ENCODE data around the gene LILRB4.
"Not testable (repeated sequence)": the region's sequence is repeated elsewhere in the genome, so short reads cannot be mapped to it uniquely, and the experiment has no call there.

Gene LILRB4

DNA sequence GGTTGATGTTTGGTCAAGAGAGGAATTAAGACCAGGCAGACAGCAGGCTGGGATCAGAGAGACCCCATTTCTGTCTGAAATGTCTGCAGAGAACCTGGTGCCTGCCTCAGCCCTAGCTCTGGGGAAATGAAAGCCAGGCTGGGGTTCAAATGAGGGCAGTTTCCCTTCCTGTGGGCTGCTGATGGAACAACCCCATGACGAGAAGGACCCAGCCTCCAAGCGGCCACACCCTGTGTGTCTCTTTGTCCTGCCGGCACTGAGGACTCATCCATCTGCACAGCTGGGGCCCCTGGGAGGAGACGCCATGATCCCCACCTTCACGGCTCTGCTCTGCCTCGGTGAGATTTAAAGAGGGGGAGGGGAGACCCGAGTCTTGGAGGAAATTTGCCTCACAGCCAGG lies at the start of gene LILRB4:
Gene LILRB4, plus strand, starts transcription at position 256 of the 400 bp plus-strand sequence. Its CDS starts 49 bp downstream, at position 305.
- no peaks in the 10 kb centered on the region for H3K4me1 ChIP-seq (ENCODE audit: insufficient read depth, low read length)
- H3K9me3 ChIP-seq (ENCODE audit: control insufficient read depth, insufficient read depth, low read length): no peaks in the 10 kb centered on the region
- no peak within 1 kb of the TSS for H3K9ac ChIP-seq (ENCODE audit: low read depth, low read length)
- H3K36me3 ChIP-seq (ENCODE audit: insufficient read depth, low read length): no peaks in the 10 kb centered on the region

DNA sequence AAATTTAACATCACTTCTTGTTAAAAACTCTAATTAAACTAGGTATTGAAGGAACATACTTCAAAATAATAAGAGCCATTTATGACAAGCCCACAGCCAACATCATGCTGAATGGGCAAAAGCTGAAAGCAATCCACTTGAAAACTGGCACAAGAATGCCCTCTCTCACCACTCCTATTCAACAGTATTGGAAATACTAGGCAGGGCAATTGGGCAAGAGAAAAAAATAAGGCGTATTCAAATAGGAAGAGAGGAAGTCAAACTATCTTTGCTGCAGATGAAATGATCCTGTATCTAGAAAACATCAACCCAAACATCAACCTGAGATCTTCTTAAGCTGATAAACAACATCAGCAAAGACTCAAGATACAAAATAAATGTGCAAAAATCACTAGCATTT lies 48.1 kb upstream of the LILRB4 start:
- no peaks in the 10 kb centered on the region for H3K4me1 ChIP-seq (ENCODE audit: insufficient read depth, low read length)
- H3K36me3 ChIP-seq (ENCODE audit: insufficient read depth, low read length): no peaks in the 10 kb centered on the region
- H3K9me3 ChIP-seq (ENCODE audit: control insufficient read depth, insufficient read depth, low read length): no peaks in the 10 kb centered on the region; the same call in 1 of the 2 replicates
- no peak overlapping the region for H3K9ac ChIP-seq (ENCODE audit: low read depth, low read length)

- Histone ChIP-seq H3K9ac (ENCODE audit: low read depth, low read length) (no peak overlapping the region), H3K9me3 (ENCODE audit: control insufficient read depth, insufficient read depth, low read length) (no peaks in the 10 kb centered on the region; the same call in 1 of the 2 replicates)
These were observed 46.7 kb upstream of the LILRB4 start for GRCh38 chr19:54616057-54616456.

GRCh38 chr19:54616821-54617560 lies 45.8 kb upstream of the LILRB4 start:
- Histone ChIP-seq H3K36me3 (ENCODE audit: insufficient read depth, low read length) (no peaks in the 10 kb centered on the region), H3K9ac (ENCODE audit: low read depth, low read length) (no peak overlapping the region), H3K4me1 (ENCODE audit: insufficient read depth, low read length) (no peaks in the 10 kb centered on the region), H3K9me3 (ENCODE audit: control insufficient read depth, insufficient read depth, low read length) (no peaks in the 10 kb centered on the region)

More at GRCh38 chr19:54616057-54616456, 46.7 kb upstream of the LILRB4 start:
- Histone ChIP-seq H3K36me3 (ENCODE audit: insufficient read depth, low read length) (no peaks in the 10 kb centered on the region), H3K4me1 (ENCODE audit: insufficient read depth, low read length) (no peaks in the 10 kb centered on the region)

DNA sequence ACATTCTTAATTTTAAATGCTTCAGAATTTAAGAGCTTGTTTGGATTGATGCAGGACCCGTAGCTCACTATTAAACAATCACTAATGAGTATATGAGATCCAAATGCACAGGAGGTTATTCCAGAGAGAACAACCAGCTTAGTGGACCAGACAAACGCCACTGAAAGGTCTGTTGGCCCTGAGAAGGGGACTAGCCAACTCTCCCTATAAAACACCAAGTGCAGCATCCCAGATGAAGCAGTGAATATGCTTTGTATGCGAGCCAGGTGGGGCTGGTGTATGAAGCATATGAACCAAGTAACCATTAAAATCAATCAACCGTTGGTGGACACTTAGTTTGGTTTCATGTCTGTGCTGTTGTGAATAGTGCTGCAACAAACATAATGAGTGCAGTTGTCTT lies 42.3 kb upstream of the LILRB4 start:
- Histone ChIP-seq H3K9me3 (ENCODE audit: control insufficient read depth, insufficient read depth, low read length) (no peaks in the 10 kb centered on the region), H3K36me3 (ENCODE audit: insufficient read depth, low read length) (no peaks in the 10 kb centered on the region), H3K9ac (ENCODE audit: low read depth, low read length) (no peak overlapping the region), H3K4me1 (ENCODE audit: insufficient read depth, low read length) (no peaks in the 10 kb centered on the region)

- Histone ChIP-seq H3K36me3 (ENCODE audit: insufficient read depth, low read length) (no peaks in the 10 kb centered on the region), H3K9me3 (ENCODE audit: control insufficient read depth, insufficient read depth, low read length) (no peaks in the 10 kb centered on the region), H3K4me1 (ENCODE audit: insufficient read depth, low read length) (no peaks in the 10 kb centered on the region), H3K9ac (ENCODE audit: low read depth, low read length) (no peak overlapping the region)
These were observed 40.4 kb upstream of the LILRB4 start for GRCh38 chr19:54622431-54622830.

DNA sequence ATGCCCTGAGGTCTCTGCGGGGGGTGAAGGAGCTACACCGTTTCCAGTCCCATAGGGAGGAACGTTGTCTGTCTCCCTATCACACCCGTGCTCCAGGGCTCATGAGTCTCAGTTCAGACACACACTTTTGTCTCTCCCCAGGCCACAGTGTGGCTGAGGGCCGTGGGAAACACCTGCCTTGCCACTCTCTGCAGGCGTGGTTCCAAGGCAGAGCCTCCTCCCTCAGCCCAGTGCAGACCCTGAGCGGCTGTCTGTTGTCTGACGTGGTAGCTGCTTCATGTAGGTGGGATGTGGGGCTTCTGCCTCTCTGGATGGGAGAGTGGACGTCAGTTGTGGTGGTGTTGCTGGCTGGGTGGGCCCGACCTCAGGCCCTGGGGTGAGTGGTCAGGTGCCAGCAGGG lies 38.6 kb upstream of the LILRB4 start:
- not testable (repeated sequence) for H3K9me3 ChIP-seq (ENCODE audit: control insufficient read depth, insufficient read depth, low read length); H3K4me1 ChIP-seq (ENCODE audit: insufficient read depth, low read length); H3K36me3 ChIP-seq (ENCODE audit: insufficient read depth, low read length); H3K9ac ChIP-seq (ENCODE audit: low read depth, low read length)

DNA sequence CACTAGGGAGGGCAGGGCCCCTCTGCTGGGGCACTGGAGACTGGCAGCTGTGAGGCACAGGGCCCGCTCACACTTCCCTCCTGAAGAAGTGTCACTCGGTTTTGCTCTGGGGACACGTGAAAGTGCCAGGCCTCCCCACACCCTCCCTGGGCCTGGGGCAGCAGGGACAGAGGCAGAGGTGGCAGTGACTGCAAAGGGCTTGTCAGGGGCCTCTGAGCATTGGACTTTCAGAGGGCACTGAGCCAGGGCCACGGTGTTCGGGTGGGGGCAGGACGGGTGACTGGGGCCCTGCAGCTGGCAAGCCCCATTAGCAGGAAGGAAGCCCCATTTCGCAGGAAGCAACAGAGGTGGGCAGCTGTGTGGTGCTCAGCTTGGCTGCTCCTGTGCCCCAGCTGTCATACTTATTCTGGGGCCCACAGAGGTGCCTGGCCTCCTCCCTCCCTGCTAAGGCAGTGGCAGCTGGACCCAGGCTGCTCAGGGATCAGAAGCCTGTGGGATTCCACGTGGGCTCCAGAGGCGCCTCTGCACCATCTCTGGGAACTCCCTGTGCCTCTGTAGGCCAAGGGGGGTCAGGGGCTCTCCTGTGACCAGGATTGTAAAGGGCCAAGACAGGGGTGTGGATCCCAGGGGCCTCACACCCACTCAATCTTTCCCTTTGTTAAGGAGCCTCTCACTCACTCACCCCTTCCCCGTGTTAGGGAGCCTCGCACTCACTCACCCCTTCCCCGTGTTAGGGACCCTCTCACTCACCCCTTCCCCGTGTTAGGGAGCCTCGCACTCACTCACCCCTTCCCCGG lies 37.7 kb upstream of the LILRB4 start:
- H3K4me1 ChIP-seq (ENCODE audit: insufficient read depth, low read length); H3K9me3 ChIP-seq (ENCODE audit: control insufficient read depth, insufficient read depth, low read length); H3K9ac ChIP-seq (ENCODE audit: low read depth, low read length); H3K36me3 ChIP-seq (ENCODE audit: insufficient read depth, low read length): not testable (repeated sequence)

DNA sequence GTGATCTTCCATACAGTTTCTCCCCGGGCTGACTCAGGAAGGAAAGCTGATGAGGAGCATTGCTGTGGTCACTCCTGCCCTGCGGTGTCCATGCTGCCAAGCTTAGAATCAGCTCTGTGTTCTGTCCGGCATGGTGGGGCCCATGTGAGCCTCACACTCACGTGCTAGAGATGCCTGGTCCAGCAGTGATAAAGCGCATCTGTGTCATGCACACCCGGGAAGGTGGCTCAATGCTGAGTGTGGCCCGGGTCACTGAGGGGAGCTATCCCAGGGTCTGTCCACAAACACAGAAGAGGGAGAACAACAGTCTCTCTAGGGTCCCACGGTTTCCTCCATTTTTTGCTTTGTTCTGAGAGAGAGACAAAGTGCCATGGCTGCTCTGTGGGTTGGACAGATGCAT lies 36.0 kb upstream of the LILRB4 start:
- 0 out of 2 replicates have a peak, but pooled peaks cover 4% of the 10 kb centered on the region for H3K4me1 ChIP-seq (ENCODE audit: insufficient read depth, low read length)
- H3K9me3 ChIP-seq (ENCODE audit: control insufficient read depth, insufficient read depth, low read length): no peaks in the 10 kb centered on the region
- no peak overlapping the region for H3K9ac ChIP-seq (ENCODE audit: low read depth, low read length)
- H3K36me3 ChIP-seq (ENCODE audit: insufficient read depth, low read length): no peaks in the 10 kb centered on the region

- not testable (repeated sequence) for H3K9ac ChIP-seq (ENCODE audit: low read depth, low read length); H3K9me3 ChIP-seq (ENCODE audit: control insufficient read depth, insufficient read depth, low read length); H3K36me3 ChIP-seq (ENCODE audit: insufficient read depth, low read length); H3K4me1 ChIP-seq (ENCODE audit: insufficient read depth, low read length)
These were observed 34.9 kb upstream of the LILRB4 start for GRCh38 chr19:54627912-54628311.

- H3K36me3 ChIP-seq (ENCODE audit: insufficient read depth, low read length); H3K4me1 ChIP-seq (ENCODE audit: insufficient read depth, low read length); H3K9ac ChIP-seq (ENCODE audit: low read depth, low read length); H3K9me3 ChIP-seq (ENCODE audit: control insufficient read depth, insufficient read depth, low read length): not testable (repeated sequence)
These were observed 32.5 kb upstream of the LILRB4 start, which contains the start of gene LILRB1 for GRCh38 chr19:54630262-54630661. Gene LILRB1 (plus strand): TSS chr19:54630484. CDS start chr19:54631074, 590 bp downstream.

DNA sequence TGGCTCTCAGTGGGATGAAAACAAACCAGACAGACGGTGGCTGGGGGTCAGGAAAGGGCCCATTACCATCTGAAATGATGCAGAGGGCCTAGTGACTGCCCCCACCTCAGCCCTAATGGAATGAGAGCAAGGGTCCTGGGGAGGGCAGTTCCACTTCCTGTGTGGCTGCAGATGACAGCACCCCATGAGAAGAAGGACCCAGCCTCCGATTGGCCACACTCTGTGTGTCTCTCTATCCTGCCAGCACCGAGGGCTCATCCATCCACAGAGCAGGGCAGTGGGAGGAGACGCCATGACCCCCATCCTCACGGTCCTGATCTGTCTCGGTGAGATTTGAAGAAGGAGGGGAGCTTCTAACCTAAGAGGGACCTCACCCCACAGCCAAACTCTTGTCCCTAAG lies 32.0 kb upstream of the LILRB4 start:
- no peaks in the 10 kb centered on the region for H3K36me3 ChIP-seq (ENCODE audit: insufficient read depth, low read length)
- no peak overlapping the region for H3K9ac ChIP-seq (ENCODE audit: low read depth, low read length)
- no peaks in the 10 kb centered on the region for H3K9me3 ChIP-seq (ENCODE audit: control insufficient read depth, insufficient read depth, low read length)
- 0 out of 2 replicates have a peak, but pooled peaks cover 4% of the 10 kb centered on the region for H3K4me1 ChIP-seq (ENCODE audit: insufficient read depth, low read length)

DNA sequence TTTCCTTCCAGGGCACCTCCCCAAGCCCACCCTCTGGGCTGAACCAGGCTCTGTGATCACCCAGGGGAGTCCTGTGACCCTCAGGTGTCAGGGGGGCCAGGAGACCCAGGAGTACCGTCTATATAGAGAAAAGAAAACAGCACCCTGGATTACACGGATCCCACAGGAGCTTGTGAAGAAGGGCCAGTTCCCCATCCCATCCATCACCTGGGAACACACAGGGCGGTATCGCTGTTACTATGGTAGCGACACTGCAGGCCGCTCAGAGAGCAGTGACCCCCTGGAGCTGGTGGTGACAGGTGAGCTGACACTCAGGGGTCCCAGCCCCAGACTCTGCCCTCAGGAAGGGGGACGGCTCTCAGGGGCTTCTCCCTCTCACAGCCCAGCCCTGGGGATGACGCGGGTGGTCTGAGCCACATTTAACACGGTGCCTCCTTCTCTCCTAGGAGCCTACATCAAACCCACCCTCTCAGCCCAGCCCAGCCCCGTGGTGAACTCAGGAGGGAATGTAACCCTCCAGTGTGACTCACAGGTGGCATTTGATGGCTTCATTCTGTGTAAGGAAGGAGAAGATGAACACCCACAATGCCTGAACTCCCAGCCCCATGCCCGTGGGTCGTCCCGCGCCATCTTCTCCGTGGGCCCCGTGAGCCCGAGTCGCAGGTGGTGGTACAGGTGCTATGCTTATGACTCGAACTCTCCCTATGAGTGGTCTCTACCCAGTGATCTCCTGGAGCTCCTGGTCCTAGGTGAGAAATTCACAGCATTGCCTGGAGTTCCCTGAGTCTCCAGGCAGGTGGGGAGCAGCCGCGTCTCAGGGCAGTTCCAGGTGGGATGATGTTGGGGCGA lies 31.1 kb upstream of the LILRB4 start:
- not testable (repeated sequence) for H3K9ac ChIP-seq (ENCODE audit: low read depth, low read length); H3K4me1 ChIP-seq (ENCODE audit: insufficient read depth, low read length); H3K9me3 ChIP-seq (ENCODE audit: control insufficient read depth, insufficient read depth, low read length)

GRCh38 chr19:54632517-54632916 lies 30.3 kb upstream of the LILRB4 start:
- H3K9ac ChIP-seq (ENCODE audit: low read depth, low read length): not testable (repeated sequence)

More for the DNA sequence above, 31.1 kb upstream of the LILRB4 start:
- not testable (repeated sequence) for H3K36me3 ChIP-seq (ENCODE audit: insufficient read depth, low read length)

More at GRCh38 chr19:54632517-54632916, 30.3 kb upstream of the LILRB4 start:
- not testable (repeated sequence) for H3K9me3 ChIP-seq (ENCODE audit: control insufficient read depth, insufficient read depth, low read length); H3K4me1 ChIP-seq (ENCODE audit: insufficient read depth, low read length); H3K36me3 ChIP-seq (ENCODE audit: insufficient read depth, low read length)

Data from ES-I3 (cell line).